GM23338 (cell line): ENCODE results near the gene ARHGEF11. TPM values are rescaled to one million over a fixed set of nuclear protein-coding genes. Genes with fewer than 3 reads are reported as not detected.

Experiments
- ATAC-seq: fragments of 200-7000 bp; cut with Tn5 transposase; 3 replicates; pipeline ENCODE4 v1.9.1; 2020
- DNase-seq: peaks from one replicate; pipeline ENCODE4 v3.0.0-alpha.2; 2015; ENCODE audit warnings: low spot score
- H2AFZ ChIP-seq: fragments of 200-600 bp; sonication (generic); 2 replicates; pipeline ENCODE4 v1.8.0; 2016; ENCODE audit warnings: antibody characterized with exemption, mild to moderate bottlenecking, moderate library complexity
- H3F3A ChIP-seq: fragments of 200-600 bp; sonication (generic); replicated peaks from 2 replicates; pipeline ENCODE4 v1.8.0; 2017; ENCODE audit warnings: antibody characterized with exemption, mixed run types, low read depth
- H3K27ac ChIP-seq: fragments of 200-600 bp; sonication (generic); 2 replicates; pipeline ENCODE4 v1.6.1; 2016; ENCODE audit warnings: low read depth
- H3K27me3 ChIP-seq: fragments of 200-600 bp; sonication (generic); 2 replicates; pipeline ENCODE4 v1.8.0; 2016; ENCODE audit warnings: mild to moderate bottlenecking, mixed run types, moderate library complexity; ENCODE audit not compliant: insufficient read depth
- H3K36me3 ChIP-seq: fragments of 200-600 bp; sonication (generic); 2 replicates; pipeline ENCODE4 v1.8.0; 2016; ENCODE audit warnings: mild to moderate bottlenecking; ENCODE audit not compliant: insufficient read depth
- H3K4me1 ChIP-seq: fragments of 200-600 bp; sonication (generic); 2 replicates; pipeline ENCODE4 v1.8.0; 2016; ENCODE audit warnings: mild to moderate bottlenecking, moderate library complexity; ENCODE audit not compliant: insufficient read depth
- H3K4me2 ChIP-seq: fragments of 200-600 bp; sonication (generic); 2 replicates; pipeline ENCODE4 v1.7.1; 2017; ENCODE audit warnings: mixed run types
- H3K4me3 ChIP-seq: fragments of 200-600 bp; sonication (generic); 2 replicates; pipeline ENCODE4 v1.6.1; 2016; ENCODE audit warnings: mixed run types
- H3K79me2 ChIP-seq: fragments of 200-600 bp; sonication (generic); replicated peaks from 2 replicates; pipeline ENCODE4 v1.8.0; 2017; ENCODE audit warnings: mild to moderate bottlenecking; ENCODE audit not compliant: insufficient read depth
- H3K9me2 ChIP-seq: fragments of 200-600 bp; sonication (generic); 2 replicates; pipeline ENCODE4 v1.8.0; 2017; ENCODE audit not compliant: insufficient read depth
- H4K20me1 ChIP-seq: fragments of 200-600 bp; sonication (generic); replicated peaks from 2 replicates; pipeline ENCODE4 v1.8.0; 2017; ENCODE audit warnings: mild to moderate bottlenecking; ENCODE audit not compliant: insufficient read depth
- H3K27ac Mint-ChIP-seq: 2 replicates; pipeline ENCODE4 v1.8.0; 2020; ENCODE audit warnings: inconsistent platforms, mild to moderate bottlenecking, moderate library complexity, mixed read lengths
- H3K27me3 Mint-ChIP-seq: 3 replicates; pipeline ENCODE4 v1.8.0; 2022; ENCODE audit warnings: low read depth, mild to moderate bottlenecking, moderate library complexity, mixed read lengths, inconsistent platforms; ENCODE audit not compliant: insufficient read depth, poor library complexity
- H3K36me3 Mint-ChIP-seq: 3 replicates; pipeline ENCODE4 v1.8.0; 2021; ENCODE audit warnings: low read depth, mild to moderate bottlenecking, inconsistent platforms, moderate library complexity, mixed read lengths
- H3K4me1 Mint-ChIP-seq: 3 replicates; pipeline ENCODE4 v1.8.0; 2020; ENCODE audit warnings: mild to moderate bottlenecking, inconsistent platforms, mixed read lengths
- H3K4me3 Mint-ChIP-seq: 3 replicates; pipeline ENCODE4 v1.8.0; 2021; ENCODE audit warnings: moderate library complexity, mild to moderate bottlenecking, inconsistent platforms, mixed read lengths
- H3K9me3 Mint-ChIP-seq: 3 replicates; pipeline ENCODE4 v1.8.0; 2020; ENCODE audit warnings: moderate library complexity, mild to moderate bottlenecking, inconsistent platforms, mixed read lengths
- CREB1 ChIP-seq: fragments of 250-450 bp; sonication (Bioruptor Pico); IDR thresholded peaks from 2 replicates; pipeline ENCODE4 v1.5.0; 2020; ENCODE audit warnings: low read depth, mild to moderate bottlenecking, moderate library complexity
- CTCF ChIP-seq, 2 experiments: fragments of 200-600 bp in 1 of 2; sonication (generic) in 1 of 2; conservative IDR thresholded peaks; 2 replicates each; pipeline versions ENCODE4 v1.5.1 to v1.6.1; 2016 to 2017; ENCODE audit warnings: antibody characterized with exemption in 2 of 2, low read depth in 2 of 2, mild to moderate bottlenecking in 2 of 2, moderate library complexity in 1 of 2
- ETS1 ChIP-seq: IDR thresholded peaks from 2 replicates; pipeline ENCODE4 v1.6.1; 2016; ENCODE audit warnings: antibody characterized with exemption
- EZH2 ChIP-seq: fragments of 200-600 bp; sonication (generic); IDR thresholded peaks from one replicate; pipeline ENCODE4 v1.8.0; 2017; ENCODE audit warnings: antibody characterized with exemption, mild to moderate bottlenecking, low read depth; ENCODE audit not compliant: unreplicated experiment
- EZH2phosphoT487 ChIP-seq: fragments of 200-600 bp; sonication (generic); IDR thresholded peaks from one replicate; pipeline ENCODE4 v1.8.1; 2018; ENCODE audit warnings: antibody characterized with exemption; ENCODE audit not compliant: unreplicated experiment
- JUNB ChIP-seq: IDR thresholded peaks from one replicate; pipeline ENCODE4 v1.6.1; 2016; ENCODE audit warnings: antibody characterized with exemption; ENCODE audit not compliant: unreplicated experiment
- NANOG ChIP-seq: IDR thresholded peaks from 2 replicates; pipeline ENCODE4 v1.6.1; 2016; ENCODE audit warnings: antibody characterized with exemption, borderline replicate concordance
- POLR2AphosphoS5 ChIP-seq: IDR thresholded peaks from 2 replicates; pipeline ENCODE4 v1.6.1; 2016; ENCODE audit warnings: antibody characterized with exemption, low read depth
- REST ChIP-seq: IDR thresholded peaks from one replicate; pipeline ENCODE4 v1.6.1; 2018; ENCODE audit warnings: antibody characterized with exemption; ENCODE audit not compliant: unreplicated experiment
- STAT1 ChIP-seq: IDR thresholded peaks from one replicate; pipeline ENCODE4 v1.6.1; 2016; ENCODE audit warnings: antibody characterized with exemption; ENCODE audit not compliant: unreplicated experiment
- ZNF114 ChIP-seq: fragments of 250-450 bp; sonication (Bioruptor Pico); IDR thresholded peaks from 2 replicates; pipeline ENCODE4 v1.5.0; 2020; ENCODE audit warnings: mild to moderate bottlenecking, moderate library complexity
- ZNF331 ChIP-seq: fragments of 250-450 bp; sonication (Bioruptor Pico); IDR thresholded peaks from 2 replicates; pipeline ENCODE4 v1.5.0; 2020; ENCODE audit warnings: low read depth, mild to moderate bottlenecking, moderate library complexity
- ZNF462 ChIP-seq: fragments of 250-450 bp; sonication (Bioruptor Pico); IDR thresholded peaks from 2 replicates; pipeline ENCODE4 v1.5.0; 2020; ENCODE audit warnings: mild to moderate bottlenecking, moderate library complexity
- polyA plus RNA-seq: library from polyadenylated mRNA; unstranded; fragments of >200 nt; fragmentation: Nextera tagmentation; extraction: Ambion mirVana; gene quantifications from 2 replicates; pipeline ENCODE4 v1.2.1, GENCODE V29; 2016
- total RNA-seq: library from RNA; depleted of rRNA; stranded (reverse); fragments of >200 nt; shearing (Covaris generic); gene quantifications from 2 replicates; pipeline ENCODE4 v1.2.3, GENCODE V29; 2014

The ARHGEF11 gene
- total and polyA plus RNA-seq, 2 experiments from 2014 or later: 12.3 to 33.7 TPM

- no peak for TF ChIP-seq CTCF (conservative IDR thresholded peaks at IDR 0.05; ENCODE audit: low read depth in 2 of 2)
- TF ChIP-seq CREB1 (CRISPR knock-in tag): no peak
- no peak for TF ChIP-seq STAT1
- no peak for TF ChIP-seq EZH2
- no peak for TF ChIP-seq POLR2AphosphoS5
Observed at GRCh38 chr1:157032303-157032702, 13.2 kb downstream of the ARHGEF11 start (continued).

GRCh38 chr1:157030728-157031127 is 14.8 kb downstream of the ARHGEF11 start:
- Histone ChIP-seq H4K20me1 (peaks cover 22% of the 10 kb centered on the region), H3K4me1 (peaks cover 20% of the 10 kb centered on the region; the same call in 1 of the 2 replicates), H3K4me2 (no peak overlapping the region), H3K36me3 (no peaks in the 10 kb centered on the region), H2AFZ (no peak overlapping the region), H3K79me2 (peaks cover 98% of the 10 kb centered on the region), H3F3A (no peaks in the 10 kb centered on the region), H3K27ac (no peak overlapping the region), H3K9me2 (no peaks in the 10 kb centered on the region; the same call in 1 of the 2 replicates), H3K4me3 (no peak overlapping the region), H3K27me3 (no peaks in the 10 kb centered on the region)
- no peak for TF ChIP-seq STAT1
- no peak for TF ChIP-seq ZNF114 (CRISPR knock-in tag)
- no peak for TF ChIP-seq EZH2
- TF ChIP-seq REST: no peak
- TF ChIP-seq POLR2AphosphoS5: no peak
- no peak for TF ChIP-seq EZH2phosphoT487
- TF ChIP-seq NANOG: no peak
- no peak for TF ChIP-seq ZNF462 (CRISPR knock-in tag)
- no peak for TF ChIP-seq JUNB
- no peak for TF ChIP-seq ZNF331
- no peak for TF ChIP-seq ETS1
- H3K4me3 Mint-ChIP-seq: no peak overlapping the region
- H3K27me3 Mint-ChIP-seq: peaks cover 9% of the 10 kb centered on the region
- H3K9me3 Mint-ChIP-seq: no peaks in the 10 kb centered on the region
- DNase-seq (no peak), ATAC-seq (no peak)
- no peak overlapping the region for H3K27ac Mint-ChIP-seq
- H3K4me1 Mint-ChIP-seq: peaks cover 20% of the 10 kb centered on the region
- H3K36me3 Mint-ChIP-seq: no peaks in the 10 kb centered on the region; the same call in 2 of the 3 replicates
